ENCODE results near the gene ATP2C2.

GRCh38 chr16:84427553-84427952 is 59.2 kb downstream of the ATP2C2 start:
- TF ChIP-seq, protein P1, sequence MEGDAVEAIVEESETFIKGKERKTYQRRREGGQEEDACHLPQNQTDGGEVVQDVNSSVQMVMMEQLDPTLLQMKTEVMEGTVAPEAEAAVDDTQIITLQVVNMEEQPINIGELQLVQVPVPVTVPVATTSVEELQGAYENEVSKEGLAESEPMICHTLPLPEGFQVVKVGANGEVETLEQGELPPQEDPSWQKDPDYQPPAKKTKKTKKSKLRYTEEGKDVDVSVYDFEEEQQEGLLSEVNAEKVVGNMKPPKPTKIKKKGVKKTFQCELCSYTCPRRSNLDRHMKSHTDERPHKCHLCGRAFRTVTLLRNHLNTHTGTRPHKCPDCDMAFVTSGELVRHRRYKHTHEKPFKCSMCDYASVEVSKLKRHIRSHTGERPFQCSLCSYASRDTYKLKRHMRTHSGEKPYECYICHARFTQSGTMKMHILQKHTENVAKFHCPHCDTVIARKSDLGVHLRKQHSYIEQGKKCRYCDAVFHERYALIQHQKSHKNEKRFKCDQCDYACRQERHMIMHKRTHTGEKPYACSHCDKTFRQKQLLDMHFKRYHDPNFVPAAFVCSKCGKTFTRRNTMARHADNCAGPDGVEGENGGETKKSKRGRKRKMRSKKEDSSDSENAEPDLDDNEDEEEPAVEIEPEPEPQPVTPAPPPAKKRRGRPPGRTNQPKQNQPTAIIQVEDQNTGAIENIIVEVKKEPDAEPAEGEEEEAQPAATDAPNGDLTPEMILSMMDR (IDR thresholded peaks at IDR 0.05): no peak
- no peak for TF ChIP-seq POLR2A (IDR thresholded peaks at IDR 0.05)
